Upper lobe of right lung (tissue), 1 donor: Measurements from ENCODE around the gene GRIK2. TPM values are rescaled to one million over a fixed set of nuclear protein-coding genes. Genes with fewer than 3 reads are reported as not detected.

Experiments used
- ATAC-seq: fragments of 200-7000 bp; cut with Tn5 transposase; one replicate; pipeline ENCODE4 v1.9.1; 2020; ENCODE audit warnings: mild to moderate bottlenecking, moderate library complexity
- DNase-seq: peaks from one replicate; pipeline ENCODE4 v3.0.0-alpha.2; 2020
- H3K27ac ChIP-seq: fragments of 200-600 bp; one replicate; pipeline ENCODE4 v1.8.0; 2022
- H3K27me3 ChIP-seq: fragments of 200-600 bp; one replicate; pipeline ENCODE4 v1.8.0; 2022; ENCODE audit warnings: mild to moderate bottlenecking
- H3K36me3 ChIP-seq: fragments of 200-600 bp; one replicate; pipeline ENCODE4 v1.8.0; 2022
- H3K4me1 ChIP-seq: fragments of 200-600 bp; one replicate; pipeline ENCODE4 v1.8.0; 2022
- H3K4me3 ChIP-seq: fragments of 200-600 bp; one replicate; pipeline ENCODE4 v1.8.0; 2022; ENCODE audit warnings: mild to moderate bottlenecking
- H3K9me3 ChIP-seq: fragments of 200-600 bp; one replicate; pipeline ENCODE4 v1.8.0; 2022
- intact Hi-C: fragments of 100-400 bp; cut with DNase I; formaldehyde crosslinking; loops from one replicate; pipeline ENCODE4 v1.11.0; 2022
- total RNA-seq: library from RNA; stranded (reverse); fragmentation: NEBNext Ultra II Directional; extraction: Animal tissue kit (Norgen Biotek cat#: 25700); gene quantifications from one replicate; pipeline ENCODE4 v1.2.1, GENCODE V29; 2021
- TF ChIP-seq, protein P1 (sequence below): fragments of 200-600 bp; IDR thresholded peaks from one replicate; pipeline ENCODE4 v1.8.0; 2022; ENCODE audit warnings: antibody characterized with exemption
- donor health status: DM: no; HTN: yes; CAD: no; lungs with severe emphysema.

The GRIK2 gene
- total RNA-seq, 1 donor from 2014 or later, result 0.38 TPM

DNA sequence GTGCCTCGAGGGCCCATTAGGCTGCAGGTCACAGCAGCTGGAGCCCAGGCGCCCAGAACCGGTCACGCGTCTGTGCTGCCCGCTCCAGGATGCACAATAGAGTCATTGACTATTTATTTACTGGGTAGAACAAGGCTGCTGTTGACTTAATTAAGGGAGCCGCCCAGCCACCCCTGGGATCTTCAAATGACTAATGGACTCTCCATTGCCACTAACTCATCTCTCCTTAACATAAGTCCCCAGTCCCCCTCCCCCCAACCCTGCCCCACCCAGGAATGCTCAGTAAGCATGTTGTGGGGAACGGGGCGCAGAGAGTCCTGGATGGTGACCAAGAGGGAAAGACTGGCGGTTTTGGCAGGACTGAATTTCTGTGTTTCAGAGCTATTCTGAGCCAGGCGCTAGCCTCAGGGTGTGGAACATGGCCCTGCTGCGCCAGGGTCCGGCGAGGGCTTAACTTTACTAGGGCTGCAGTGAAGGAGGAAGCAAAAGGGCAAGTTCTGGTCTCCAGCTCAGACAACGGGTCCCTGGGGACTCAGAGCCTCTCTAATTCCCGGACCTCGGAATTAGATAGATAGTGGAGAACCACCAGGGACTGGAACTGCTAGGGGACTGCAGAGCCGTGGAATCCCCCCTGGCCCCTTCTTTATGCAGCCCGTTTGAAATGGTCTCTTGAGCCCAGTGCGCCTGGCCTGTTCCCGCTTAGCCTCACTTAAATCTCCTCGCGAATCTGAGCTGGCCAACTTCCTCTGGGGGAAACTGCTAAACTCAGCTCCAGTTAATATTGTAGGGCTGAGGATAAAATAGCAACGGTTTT is 1.5 kb upstream of the GRIK2 start:
- intact Hi-C loops, result no loop called here
- TF ChIP-seq, protein P1, sequence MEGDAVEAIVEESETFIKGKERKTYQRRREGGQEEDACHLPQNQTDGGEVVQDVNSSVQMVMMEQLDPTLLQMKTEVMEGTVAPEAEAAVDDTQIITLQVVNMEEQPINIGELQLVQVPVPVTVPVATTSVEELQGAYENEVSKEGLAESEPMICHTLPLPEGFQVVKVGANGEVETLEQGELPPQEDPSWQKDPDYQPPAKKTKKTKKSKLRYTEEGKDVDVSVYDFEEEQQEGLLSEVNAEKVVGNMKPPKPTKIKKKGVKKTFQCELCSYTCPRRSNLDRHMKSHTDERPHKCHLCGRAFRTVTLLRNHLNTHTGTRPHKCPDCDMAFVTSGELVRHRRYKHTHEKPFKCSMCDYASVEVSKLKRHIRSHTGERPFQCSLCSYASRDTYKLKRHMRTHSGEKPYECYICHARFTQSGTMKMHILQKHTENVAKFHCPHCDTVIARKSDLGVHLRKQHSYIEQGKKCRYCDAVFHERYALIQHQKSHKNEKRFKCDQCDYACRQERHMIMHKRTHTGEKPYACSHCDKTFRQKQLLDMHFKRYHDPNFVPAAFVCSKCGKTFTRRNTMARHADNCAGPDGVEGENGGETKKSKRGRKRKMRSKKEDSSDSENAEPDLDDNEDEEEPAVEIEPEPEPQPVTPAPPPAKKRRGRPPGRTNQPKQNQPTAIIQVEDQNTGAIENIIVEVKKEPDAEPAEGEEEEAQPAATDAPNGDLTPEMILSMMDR, result no peak
- no peak overlapping the region for H3K4me3 ChIP-seq
- no peak for ATAC-seq
- DNase-seq, result no peak
- H3K4me1 ChIP-seq, result no peaks in the 10 kb centered on the region
- peaks cover 42% of the 10 kb centered on the region for H3K27me3 ChIP-seq
- H3K9me3 ChIP-seq, result no peaks in the 10 kb centered on the region
- H3K36me3 ChIP-seq, result no peaks in the 10 kb centered on the region
- H3K27ac ChIP-seq, result no peak overlapping the region

DNA sequence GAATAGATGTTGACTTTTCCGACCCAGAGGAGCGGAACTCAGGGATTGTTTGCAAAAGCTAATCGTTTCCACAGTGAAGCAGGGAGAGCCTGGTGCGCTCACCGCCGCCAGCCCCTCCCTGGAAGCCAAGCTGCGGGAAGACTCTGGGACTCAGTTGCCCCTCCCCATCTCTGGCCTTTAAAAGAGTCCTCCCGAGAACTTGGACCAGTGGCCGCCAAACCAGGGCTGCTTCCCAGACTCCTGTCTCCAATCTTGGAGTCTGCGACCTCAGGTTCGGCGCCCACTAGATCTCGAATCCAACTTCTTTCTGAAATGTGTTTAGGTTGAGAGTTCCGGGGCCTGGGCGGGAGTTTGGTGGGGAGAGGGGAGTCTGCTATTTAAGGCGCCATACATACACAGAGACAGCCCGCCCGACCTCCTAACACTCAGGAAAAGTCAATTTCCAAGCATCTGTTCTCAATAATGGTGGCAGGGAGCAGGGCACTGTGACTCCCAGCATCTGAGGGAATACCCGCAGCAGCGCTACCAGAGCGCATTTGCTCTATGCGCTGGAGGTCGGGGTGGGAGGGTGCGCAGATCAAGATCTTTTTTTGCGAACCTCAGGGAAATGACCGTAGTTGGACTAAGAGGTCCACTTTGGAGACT is 800 bp upstream of the GRIK2 start:
- H3K4me1 ChIP-seq, result no peaks in the 10 kb centered on the region
- H3K9me3 ChIP-seq, result no peaks in the 10 kb centered on the region
- TF ChIP-seq, protein P1, result no peak
- ATAC-seq (no peak), DNase-seq (no peak)
- H3K27ac ChIP-seq, result no peak overlapping the region
- H3K27me3 ChIP-seq, result peaks cover 42% of the 10 kb centered on the region
- no peak overlapping the region for H3K4me3 ChIP-seq
- no peaks in the 10 kb centered on the region for H3K36me3 ChIP-seq
- intact Hi-C loops, result no loop called here

DNA sequence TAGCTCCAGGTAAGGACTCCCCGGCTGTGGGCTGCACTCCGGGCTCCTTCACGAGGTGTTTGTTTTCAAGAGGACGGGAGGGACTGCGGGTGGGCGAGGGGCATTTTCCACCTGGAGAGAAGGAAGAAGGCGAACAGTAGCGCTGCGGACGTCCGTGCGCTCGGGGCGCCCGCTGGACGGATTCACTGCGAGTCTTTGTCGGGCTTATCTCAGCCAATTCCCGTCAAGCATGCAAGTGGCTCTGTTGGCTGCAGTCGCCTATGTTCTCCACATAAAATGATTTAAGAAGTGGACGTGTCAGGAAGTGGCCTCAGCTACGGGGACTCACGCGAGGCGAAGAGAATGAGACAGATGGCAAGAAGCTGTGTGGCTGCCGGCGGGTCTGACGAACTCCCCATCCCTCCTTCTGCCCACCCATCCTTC is 332 bp downstream of the GRIK2 start:
- H3K9me3 ChIP-seq, result no peaks in the 10 kb centered on the region
- peaks cover 48% of the 10 kb centered on the region for H3K27me3 ChIP-seq
- H3K4me3 ChIP-seq, result peak overlapping the region; percentile 30
- peak; percentile 25 for ATAC-seq
- no peaks in the 10 kb centered on the region for H3K4me1 ChIP-seq
- peak; percentile 61 for DNase-seq
- intact Hi-C loops, result no loop called here
- H3K36me3 ChIP-seq, result no peaks in the 10 kb centered on the region
- no peak overlapping the region for H3K27ac ChIP-seq
- TF ChIP-seq, protein P1, result no peak

DNA sequence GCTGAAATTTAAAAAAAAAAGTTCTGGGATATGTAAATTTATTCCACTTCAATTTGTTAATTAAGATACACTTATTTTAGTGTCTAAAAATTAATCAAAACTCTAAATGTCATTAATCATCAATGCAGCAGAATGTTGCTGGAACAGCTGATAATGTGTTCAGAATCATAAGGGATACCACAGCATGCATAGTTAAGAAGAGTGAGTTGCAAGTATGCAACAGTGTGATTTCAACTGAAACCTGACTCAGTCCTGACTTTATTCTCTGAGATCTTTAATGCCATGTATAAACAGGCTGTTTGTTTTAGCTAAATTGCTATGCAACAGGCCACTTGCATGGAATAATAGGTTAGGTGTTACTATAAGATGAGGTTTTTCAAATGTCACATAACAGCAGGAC is 1.4 kb downstream of the GRIK2 start:
- H3K9me3 ChIP-seq, result no peaks in the 10 kb centered on the region
- TF ChIP-seq, protein P1, result no peak
- H3K4me3 ChIP-seq, result no peak overlapping the region
- DNase-seq (no peak), ATAC-seq (no peak)
- no peaks in the 10 kb centered on the region for H3K36me3 ChIP-seq
- peaks cover 59% of the 10 kb centered on the region for H3K27me3 ChIP-seq
- H3K27ac ChIP-seq, result no peak overlapping the region
- intact Hi-C loops, result no loop called here
- no peaks in the 10 kb centered on the region for H3K4me1 ChIP-seq

DNA sequence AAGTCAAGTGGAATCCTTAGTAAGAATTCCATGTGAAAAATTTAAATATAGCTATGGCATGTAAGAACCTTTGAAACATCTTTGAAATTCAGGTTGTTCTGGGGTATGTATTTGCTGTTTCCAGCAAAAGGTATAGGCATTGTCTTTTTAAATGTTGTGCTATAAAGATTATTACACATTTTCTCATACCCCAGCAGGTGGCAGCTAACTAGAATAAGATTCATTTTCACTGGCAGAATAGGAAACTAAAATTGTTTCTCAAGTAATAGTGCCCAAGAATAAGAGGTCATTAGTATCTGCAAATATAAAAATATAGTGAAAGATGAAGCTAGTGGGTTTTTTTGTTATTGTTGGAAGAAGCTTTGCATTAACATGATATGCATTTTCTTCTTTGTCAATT is 1.8 kb downstream of the GRIK2 start:
- Histone ChIP-seq H3K27ac (no peak overlapping the region), H3K36me3 (no peaks in the 10 kb centered on the region), H3K4me1 (no peaks in the 10 kb centered on the region), H3K4me3 (no peak overlapping the region), H3K27me3 (peaks cover 63% of the 10 kb centered on the region), H3K9me3 (no peaks in the 10 kb centered on the region)
- ATAC-seq (no peak), DNase-seq (no peak)
- TF ChIP-seq, protein P1, result no peak
- intact Hi-C loops, result no loop called here
